GM12873 (cell line): ENCODE measurements around the gene VKORC1L1.

Experiments
- TF ChIP-seq, protein P1 (sequence below): IDR thresholded peaks from 2 replicates; pipeline ENCODE4 v1.5.1; 2012; ENCODE audit warnings: low read depth, mild to moderate bottlenecking, moderate library complexity, low read length, control low read depth; ENCODE audit not compliant: insufficient read depth; ENCODE audit errors: missing control alignments

The VKORC1L1 gene

DNA sequence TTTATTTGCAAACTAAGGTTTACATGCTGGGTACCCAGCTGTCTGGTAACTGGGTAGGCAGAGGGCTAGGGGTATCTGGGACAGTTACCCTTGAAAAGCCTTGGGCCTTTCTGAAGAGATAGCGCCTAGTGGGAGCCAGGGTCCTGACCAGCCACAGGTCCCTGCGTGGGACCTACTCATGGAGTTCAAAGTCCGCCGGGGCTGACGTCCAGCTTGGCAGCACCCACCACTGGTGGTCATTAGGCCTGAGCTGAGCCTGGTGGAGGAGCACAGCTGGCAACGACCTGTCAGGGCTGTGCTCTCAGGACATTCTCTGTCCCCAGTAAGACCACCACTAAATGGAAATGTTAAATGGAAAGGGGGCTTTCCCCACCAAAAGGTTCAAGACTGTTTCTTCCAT, 89.2 kb downstream of the VKORC1L1 start:
- TF ChIP-seq, protein P1, sequence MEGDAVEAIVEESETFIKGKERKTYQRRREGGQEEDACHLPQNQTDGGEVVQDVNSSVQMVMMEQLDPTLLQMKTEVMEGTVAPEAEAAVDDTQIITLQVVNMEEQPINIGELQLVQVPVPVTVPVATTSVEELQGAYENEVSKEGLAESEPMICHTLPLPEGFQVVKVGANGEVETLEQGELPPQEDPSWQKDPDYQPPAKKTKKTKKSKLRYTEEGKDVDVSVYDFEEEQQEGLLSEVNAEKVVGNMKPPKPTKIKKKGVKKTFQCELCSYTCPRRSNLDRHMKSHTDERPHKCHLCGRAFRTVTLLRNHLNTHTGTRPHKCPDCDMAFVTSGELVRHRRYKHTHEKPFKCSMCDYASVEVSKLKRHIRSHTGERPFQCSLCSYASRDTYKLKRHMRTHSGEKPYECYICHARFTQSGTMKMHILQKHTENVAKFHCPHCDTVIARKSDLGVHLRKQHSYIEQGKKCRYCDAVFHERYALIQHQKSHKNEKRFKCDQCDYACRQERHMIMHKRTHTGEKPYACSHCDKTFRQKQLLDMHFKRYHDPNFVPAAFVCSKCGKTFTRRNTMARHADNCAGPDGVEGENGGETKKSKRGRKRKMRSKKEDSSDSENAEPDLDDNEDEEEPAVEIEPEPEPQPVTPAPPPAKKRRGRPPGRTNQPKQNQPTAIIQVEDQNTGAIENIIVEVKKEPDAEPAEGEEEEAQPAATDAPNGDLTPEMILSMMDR: no peak

DNA sequence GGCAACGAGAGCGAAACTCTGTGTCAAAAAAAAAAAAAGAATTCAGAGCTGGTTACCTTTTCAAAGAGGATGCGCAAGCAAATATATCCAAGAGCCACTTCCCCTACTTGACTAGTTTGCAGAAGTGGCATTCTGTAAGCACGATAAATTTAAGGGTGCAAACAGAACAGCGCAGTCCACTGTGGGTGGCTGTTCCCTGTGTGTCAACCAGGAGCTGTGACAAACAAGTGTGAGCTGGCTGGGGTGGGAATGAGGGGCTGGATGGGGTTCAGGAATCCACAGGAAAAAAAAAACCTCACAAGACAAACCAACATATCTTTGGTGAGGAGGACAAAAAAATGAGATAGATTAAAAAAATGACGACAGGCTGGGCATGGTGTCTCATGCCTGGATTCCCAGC, 93.3 kb downstream of the VKORC1L1 start:
- TF ChIP-seq, protein P1: no peak

DNA sequence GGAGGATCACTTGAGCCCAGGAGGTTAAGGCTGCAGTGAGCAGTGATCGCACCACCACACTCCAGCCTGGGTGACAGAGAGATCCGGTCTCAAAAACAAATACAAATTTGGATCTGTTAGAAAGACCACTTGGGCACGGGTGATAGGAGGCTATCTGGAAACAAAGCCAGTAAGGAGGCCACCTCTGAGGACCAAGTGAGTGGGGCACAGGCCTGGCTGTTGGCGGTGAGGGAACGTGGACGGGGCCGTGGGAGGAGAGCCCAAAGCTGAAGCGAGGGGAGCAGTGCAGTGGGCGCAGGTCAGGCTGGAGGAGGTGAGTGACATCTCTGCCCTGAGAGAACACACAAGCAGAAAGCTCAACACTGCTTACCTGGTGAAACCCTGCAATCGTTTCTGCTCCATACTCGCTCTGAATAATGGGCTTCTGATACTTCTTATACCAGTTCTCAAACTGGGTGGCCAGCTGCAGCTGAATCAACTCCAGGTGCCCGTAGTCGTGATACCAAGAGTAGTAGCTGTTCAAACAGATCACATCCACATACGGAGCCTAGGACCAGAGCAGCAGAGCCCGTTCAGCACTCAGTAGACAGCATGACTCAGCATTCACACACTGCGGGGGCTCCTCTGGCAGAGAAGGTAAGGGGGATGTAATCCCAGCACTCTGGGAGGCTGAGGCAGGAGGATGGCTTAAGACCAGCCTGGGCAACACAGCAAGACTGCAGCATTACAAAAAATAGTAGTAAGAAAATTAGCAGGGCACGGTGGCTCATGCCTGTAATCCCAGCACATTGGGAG, 94.7 kb downstream of the VKORC1L1 start:
- TF ChIP-seq, protein P1: no peak

DNA sequence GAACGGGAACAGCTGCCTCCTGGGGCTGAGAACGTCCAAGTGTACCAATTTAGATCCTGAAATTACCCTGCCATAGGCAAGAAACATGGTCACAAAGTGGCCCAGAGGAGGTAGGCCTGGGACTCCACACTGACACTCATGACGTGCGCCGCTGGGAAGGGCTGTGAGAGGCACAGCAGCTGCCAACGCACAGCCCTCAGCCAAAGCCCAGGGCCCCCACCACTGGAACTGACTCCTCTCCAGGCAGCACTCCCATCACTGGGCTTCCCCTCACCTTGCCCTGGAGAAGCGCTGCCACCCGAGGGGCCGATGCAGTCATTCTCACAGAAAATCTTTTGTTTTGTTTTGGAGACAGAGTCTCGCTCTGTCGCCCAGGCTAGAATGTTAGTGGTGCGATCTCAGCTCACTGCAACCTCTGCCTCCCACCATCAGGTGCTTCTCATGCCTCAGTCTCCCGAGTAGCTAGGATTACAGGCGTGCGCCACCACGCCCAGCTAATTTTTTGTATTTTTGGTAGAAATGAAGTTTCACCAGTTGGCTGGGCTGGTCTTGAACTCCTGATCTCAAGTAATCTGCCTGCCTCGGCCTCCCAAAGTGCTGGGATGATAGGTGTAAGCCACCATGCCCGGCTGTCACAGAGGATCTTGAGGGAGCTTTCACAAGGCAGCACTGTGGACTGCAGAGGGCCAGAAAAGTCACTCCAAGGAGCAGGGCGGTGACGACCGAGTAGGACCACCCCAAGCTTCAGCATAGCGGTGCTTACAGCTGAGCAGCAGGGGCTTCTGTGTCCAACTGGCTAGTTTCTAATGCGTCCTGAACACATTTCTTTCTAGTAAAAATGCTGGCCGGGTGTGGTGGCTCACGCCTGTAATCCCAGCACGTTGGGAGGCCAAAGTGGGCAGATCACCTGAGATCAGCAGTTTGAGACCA, 95.6 kb downstream of the VKORC1L1 start:
- TF ChIP-seq, protein P1: no peak

DNA sequence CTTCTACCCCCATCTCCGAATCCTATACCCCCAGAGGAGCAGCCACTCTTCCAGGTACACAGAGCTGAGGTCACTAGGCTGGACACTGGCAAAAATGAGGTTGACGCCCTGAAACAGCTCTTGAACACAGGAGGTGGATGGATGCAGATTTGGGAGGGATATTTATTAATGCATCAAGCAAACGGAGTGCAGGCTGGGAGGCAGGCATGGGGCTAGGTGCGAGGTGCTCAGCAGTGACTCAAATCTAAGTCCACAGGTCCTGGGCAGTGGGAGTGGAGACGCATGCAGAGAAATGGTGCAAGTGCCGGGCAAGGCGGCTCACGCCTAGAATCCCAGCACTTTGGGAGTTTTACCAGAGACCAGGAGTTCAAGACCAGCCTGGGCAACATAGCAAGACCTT, 98.1 kb downstream of the VKORC1L1 start:
- TF ChIP-seq, protein P1: no peak

DNA sequence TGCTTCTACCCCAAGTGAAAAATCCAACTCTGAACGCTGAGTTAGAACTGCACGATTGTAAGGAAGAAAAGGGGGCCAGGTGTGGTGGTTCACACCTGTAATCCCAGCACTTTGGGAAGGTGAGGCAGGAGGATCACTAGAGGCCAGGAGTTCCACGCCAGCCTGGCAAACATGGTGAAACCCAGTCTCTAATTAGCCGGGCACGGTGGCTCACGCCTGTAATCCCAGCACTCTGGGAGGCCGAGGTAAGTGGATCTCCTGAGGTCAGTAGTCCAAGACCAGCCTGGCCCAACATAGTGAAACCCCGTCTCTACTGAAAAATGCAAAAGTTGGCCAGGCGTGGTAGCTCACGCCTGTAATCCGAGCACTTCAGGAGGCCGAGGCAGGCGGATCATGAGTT, 100.1 kb downstream of the VKORC1L1 start:
- TF ChIP-seq, protein P1: no peak

DNA sequence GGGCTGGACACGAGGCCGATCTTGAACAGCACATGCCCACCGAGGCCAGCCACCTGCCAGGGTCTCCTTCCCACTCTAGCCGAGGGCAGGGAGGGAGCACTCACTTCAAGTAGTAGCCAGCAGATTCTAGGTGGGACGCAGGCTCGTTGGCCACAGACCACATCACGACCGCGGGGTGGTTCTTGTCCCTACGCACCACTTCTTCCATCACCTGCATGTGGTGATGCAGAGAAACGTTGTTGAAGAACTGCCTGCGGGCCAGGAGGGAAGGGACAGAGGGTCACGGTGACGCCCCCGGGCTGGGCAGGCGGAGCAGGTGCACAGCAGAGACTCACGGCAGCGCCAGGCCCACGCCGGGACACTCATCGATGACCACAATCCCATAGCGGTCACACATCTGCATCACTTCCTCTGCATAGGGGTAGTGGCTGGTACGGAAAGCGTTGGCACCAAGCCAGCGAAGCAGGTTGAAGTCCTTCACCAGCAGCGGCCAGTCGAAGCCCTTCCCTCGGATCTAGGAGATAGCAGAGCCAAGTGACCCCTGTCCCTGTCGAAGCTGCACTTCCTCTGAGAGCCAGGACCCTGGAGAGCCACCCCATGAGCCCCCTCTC, 101.4 kb downstream of the VKORC1L1 start:
- TF ChIP-seq, protein P1: no peak
